Parathyroid adenoma (tissue), 2 donors: ENCODE measurements around the gene NOA1.

Source experiments
- H2AFZ ChIP-seq: fragments of 300-600 bp; sonication (generic); one replicate; pipeline ENCODE4 v1.7.0; 2017; ENCODE audit warnings: antibody characterized with exemption, mild to moderate bottlenecking
- H3K27ac ChIP-seq: fragments of 300-600 bp; sonication (generic); one replicate; pipeline ENCODE4 v1.7.0; 2017
- H3K27me3 ChIP-seq: fragments of 300-600 bp; sonication (generic); one replicate; pipeline ENCODE4 v1.7.0; 2017; ENCODE audit warnings: low read length; ENCODE audit not compliant: control insufficient read depth, insufficient read depth
- H3K36me3 ChIP-seq: fragments of 300-600 bp; sonication (generic); one replicate; pipeline ENCODE4 v1.7.0; 2017; ENCODE audit warnings: low read length; ENCODE audit not compliant: control insufficient read depth, insufficient read depth
- H3K4me1 ChIP-seq: fragments of 300-600 bp; sonication (generic); one replicate; pipeline ENCODE4 v1.7.0; 2017; ENCODE audit warnings: control low read depth
- H3K4me2 ChIP-seq: fragments of 300-600 bp; sonication (generic); one replicate; pipeline ENCODE4 v1.7.0; 2017; ENCODE audit warnings: low read length
- H3K4me3 ChIP-seq: fragments of 300-600 bp; sonication (generic); one replicate; pipeline ENCODE4 v1.7.0; 2017; ENCODE audit warnings: low read depth, low read length
- H3K79me2 ChIP-seq: fragments of 300-600 bp; sonication (generic); one replicate; pipeline ENCODE4 v1.7.0; 2017; ENCODE audit warnings: control low read depth
- H3K9ac ChIP-seq: fragments of 300-600 bp; sonication (generic); one replicate; pipeline ENCODE4 v1.7.0; 2017; ENCODE audit warnings: mild to moderate bottlenecking
- H3K9me3 ChIP-seq: fragments of 300-600 bp; sonication (generic); one replicate; pipeline ENCODE4 v1.7.0; 2017; ENCODE audit warnings: low read length; ENCODE audit not compliant: control insufficient read depth
- TF ChIP-seq, protein P1 (sequence below): fragments of 300-600 bp; sonication (generic); IDR thresholded peaks from one replicate; pipeline ENCODE4 v1.7.0; 2017; ENCODE audit warnings: antibody characterized with exemption, mild to moderate bottlenecking
- donor health status: primary hyperparathyroidism.

The NOA1 gene

GRCh38 chr4:56972389-56972788 is 5.0 kb downstream of the NOA1 start:
- no peak overlapping the region for H3K4me2 ChIP-seq
- no peaks in the 10 kb centered on the region for H3K9me3 ChIP-seq
- no peaks in the 10 kb centered on the region for H3K36me3 ChIP-seq
- H3K79me2 ChIP-seq: peaks cover 4% of the 10 kb centered on the region
- H2AFZ ChIP-seq: no peak overlapping the region
- H3K27me3 ChIP-seq: no peaks in the 10 kb centered on the region
- no peak overlapping the region for H3K27ac ChIP-seq
- TF ChIP-seq, protein P1, sequence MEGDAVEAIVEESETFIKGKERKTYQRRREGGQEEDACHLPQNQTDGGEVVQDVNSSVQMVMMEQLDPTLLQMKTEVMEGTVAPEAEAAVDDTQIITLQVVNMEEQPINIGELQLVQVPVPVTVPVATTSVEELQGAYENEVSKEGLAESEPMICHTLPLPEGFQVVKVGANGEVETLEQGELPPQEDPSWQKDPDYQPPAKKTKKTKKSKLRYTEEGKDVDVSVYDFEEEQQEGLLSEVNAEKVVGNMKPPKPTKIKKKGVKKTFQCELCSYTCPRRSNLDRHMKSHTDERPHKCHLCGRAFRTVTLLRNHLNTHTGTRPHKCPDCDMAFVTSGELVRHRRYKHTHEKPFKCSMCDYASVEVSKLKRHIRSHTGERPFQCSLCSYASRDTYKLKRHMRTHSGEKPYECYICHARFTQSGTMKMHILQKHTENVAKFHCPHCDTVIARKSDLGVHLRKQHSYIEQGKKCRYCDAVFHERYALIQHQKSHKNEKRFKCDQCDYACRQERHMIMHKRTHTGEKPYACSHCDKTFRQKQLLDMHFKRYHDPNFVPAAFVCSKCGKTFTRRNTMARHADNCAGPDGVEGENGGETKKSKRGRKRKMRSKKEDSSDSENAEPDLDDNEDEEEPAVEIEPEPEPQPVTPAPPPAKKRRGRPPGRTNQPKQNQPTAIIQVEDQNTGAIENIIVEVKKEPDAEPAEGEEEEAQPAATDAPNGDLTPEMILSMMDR: no peak
- H3K4me1 ChIP-seq: no peaks in the 10 kb centered on the region
- no peak overlapping the region for H3K4me3 ChIP-seq
- H3K9ac ChIP-seq: no peak overlapping the region

- no peaks in the 10 kb centered on the region for H3K27me3 ChIP-seq
- H3K27ac ChIP-seq: no peak overlapping the region
- no peak overlapping the region for H3K4me2 ChIP-seq
- H3K79me2 ChIP-seq: peaks cover 4% of the 10 kb centered on the region
- TF ChIP-seq, protein P1: no peak
- H3K36me3 ChIP-seq: no peaks in the 10 kb centered on the region
- no peak overlapping the region for H3K4me3 ChIP-seq
- H3K4me1 ChIP-seq: no peaks in the 10 kb centered on the region
- H3K9ac ChIP-seq: no peak overlapping the region
- no peak overlapping the region for H2AFZ ChIP-seq
- H3K9me3 ChIP-seq: no peaks in the 10 kb centered on the region
These were observed 6.0 kb downstream of the NOA1 start for GRCh38 chr4:56971383-56971782.

GRCh38 chr4:56961107-56961500 is 16.3 kb downstream of the NOA1 start:
- Histone ChIP-seq H3K79me2 (no peaks in the 10 kb centered on the region), H3K9ac (no peak overlapping the region), H3K4me3 (no peak overlapping the region), H3K9me3 (no peaks in the 10 kb centered on the region), H3K4me1 (no peaks in the 10 kb centered on the region), H2AFZ (no peak overlapping the region), H3K4me2 (no peak overlapping the region), H3K27ac (no peak overlapping the region), H3K27me3 (no peaks in the 10 kb centered on the region), H3K36me3 (no peaks in the 10 kb centered on the region)
- TF ChIP-seq, protein P1: no peak

DNA sequence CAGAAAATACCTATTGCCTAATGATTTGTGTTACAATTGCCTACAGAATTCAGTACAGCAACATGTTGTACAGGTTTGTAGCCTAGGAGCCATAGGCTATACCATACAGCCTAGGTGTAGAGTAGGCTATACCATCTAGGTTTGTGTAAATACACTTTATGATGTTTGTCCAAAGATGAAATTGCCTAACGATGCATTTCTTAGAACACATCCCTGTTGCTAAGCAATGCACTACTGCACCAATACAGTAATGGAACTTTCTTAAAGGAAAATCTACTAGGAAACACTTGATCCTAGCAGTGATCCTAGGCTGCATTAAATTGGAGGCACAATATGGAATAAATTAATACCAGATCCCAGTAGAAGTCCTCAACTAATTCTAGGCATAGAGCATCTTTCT is 18.3 kb downstream of the NOA1 start:
- no peak overlapping the region for H3K27ac ChIP-seq
- TF ChIP-seq, protein P1: no peak
- no peak overlapping the region for H3K4me2 ChIP-seq

DNA sequence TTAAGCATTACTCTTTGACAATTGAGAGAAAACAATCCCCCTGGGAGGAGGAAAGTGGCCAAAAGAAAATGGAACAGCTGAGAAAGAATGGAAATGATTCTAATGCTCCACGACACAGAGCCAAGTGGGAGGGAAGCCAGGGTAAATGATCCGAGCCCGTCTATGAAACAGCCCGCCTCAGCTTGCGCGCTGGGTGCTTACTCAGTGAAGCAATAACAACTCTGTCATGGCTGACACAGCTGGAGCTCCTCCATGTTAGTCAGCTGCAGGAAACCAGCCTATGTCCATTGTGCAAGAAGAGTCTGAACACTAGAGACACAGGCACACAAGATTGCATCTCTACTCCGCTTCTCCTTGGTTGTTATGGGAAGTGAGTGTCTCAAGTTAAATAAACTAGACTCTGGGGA is 19.3 kb downstream of the NOA1 start:
- no peaks in the 10 kb centered on the region for H3K9me3 ChIP-seq
- no peaks in the 10 kb centered on the region for H3K79me2 ChIP-seq
- no peak overlapping the region for H3K27ac ChIP-seq
- peak overlapping the region; percentile 35 for H3K4me2 ChIP-seq
- H3K27me3 ChIP-seq: no peaks in the 10 kb centered on the region
- peak overlapping the region; percentile 19 for H3K4me3 ChIP-seq
- H3K4me1 ChIP-seq: no peaks in the 10 kb centered on the region
- no peak overlapping the region for H3K9ac ChIP-seq
- no peaks in the 10 kb centered on the region for H3K36me3 ChIP-seq
- TF ChIP-seq, protein P1: no peak
- peak overlapping the region; percentile 56 for H2AFZ ChIP-seq

More for the DNA sequence above, 18.3 kb downstream of the NOA1 start:
- Histone ChIP-seq H2AFZ (no peak overlapping the region), H3K9me3 (no peaks in the 10 kb centered on the region), H3K27me3 (no peaks in the 10 kb centered on the region), H3K79me2 (no peaks in the 10 kb centered on the region), H3K36me3 (no peaks in the 10 kb centered on the region), H3K4me1 (no peaks in the 10 kb centered on the region), H3K9ac (no peak overlapping the region), H3K4me3 (no peak overlapping the region)
